WTC11 (cell line): ENCODE measurements around the gene ACBD6. TPM values are rescaled to one million over a fixed set of nuclear protein-coding genes. Genes with fewer than 3 reads are reported as not detected.

Experiments
- ATAC-seq: fragments of 200-7000 bp; cut with Tn5 transposase; 2 replicates; pipeline ENCODE4 v1.10.0; 2021; ENCODE audit warnings: mild to moderate bottlenecking, moderate library complexity
- CTCF ChIA-PET: fragments of 300-600 bp; sonication (Branson Sonifier 250); formaldehyde crosslinking; loops from one replicate; lab custom pipeline; 2021; ENCODE audit warnings: antibody characterized with exemption; lab: Charles Lee
- POLR2A ChIA-PET: fragments of 350-600 bp; sonication (Branson Sonifier 250); formaldehyde crosslinking; loops from one replicate; lab custom pipeline; 2021; ENCODE audit warnings: antibody characterized with exemption; lab: Charles Lee
- DNase-seq: peaks from one replicate; pipeline ENCODE4 v3.0.0; 2021; ENCODE audit warnings: low spot score
- H3K27ac Mint-ChIP-seq: 2 replicates; pipeline ENCODE4 v1.8.0; 2021; ENCODE audit warnings: mixed read lengths
- H3K27me3 Mint-ChIP-seq: 2 replicates; pipeline ENCODE4 v1.8.0; 2021; ENCODE audit warnings: low read depth, mild to moderate bottlenecking, moderate library complexity, mixed read lengths
- H3K36me3 Mint-ChIP-seq: 2 replicates; pipeline ENCODE4 v1.8.0; 2021; ENCODE audit warnings: mixed read lengths
- H3K4me1 Mint-ChIP-seq: 2 replicates; pipeline ENCODE4 v1.8.0; 2022; ENCODE audit warnings: mixed read lengths
- H3K4me3 Mint-ChIP-seq: 2 replicates; pipeline ENCODE4 v1.8.0; 2021; ENCODE audit warnings: mild to moderate bottlenecking, moderate library complexity, mixed read lengths
- H3K9me3 Mint-ChIP-seq: 2 replicates; pipeline ENCODE4 v1.8.0; 2021; ENCODE audit warnings: mixed read lengths
- ARID4B ChIP-seq: sonication (generic); formaldehyde crosslinking; IDR thresholded peaks from 2 replicates; pipeline ENCODE4 v1.8.0; 2023; ENCODE audit warnings: missing genetic modification reagents, mild to moderate bottlenecking, borderline replicate concordance
- CREM ChIP-seq: sonication (generic); formaldehyde crosslinking; IDR thresholded peaks from 2 replicates; pipeline ENCODE4 v1.8.1; 2022; ENCODE audit warnings: mild to moderate bottlenecking, missing genetic modification reagents, moderate library complexity
- ELF4 ChIP-seq: sonication (generic); formaldehyde crosslinking; IDR thresholded peaks from 2 replicates; pipeline ENCODE4 v1.8.1; 2022; ENCODE audit warnings: low read depth, mild to moderate bottlenecking, moderate library complexity, missing genetic modification reagents
- IRF2 ChIP-seq: sonication (generic); formaldehyde crosslinking; IDR thresholded peaks from 2 replicates; pipeline ENCODE4 v1.8.0; 2022; ENCODE audit warnings: low read depth, missing genetic modification reagents, borderline replicate concordance
- NR1H2 ChIP-seq: sonication (generic); formaldehyde crosslinking; IDR thresholded peaks from 2 replicates; pipeline ENCODE4 v1.9.0; 2021; ENCODE audit warnings: mild to moderate bottlenecking, moderate library complexity, missing genetic modification reagents
- OVOL2 ChIP-seq: fragments of 250-450 bp; sonication (Bioruptor Pico); IDR thresholded peaks from 2 replicates; pipeline ENCODE4 v1.9.0; 2021; ENCODE audit warnings: mild to moderate bottlenecking, borderline replicate concordance
- SMAD3 ChIP-seq: sonication (generic); formaldehyde crosslinking; IDR thresholded peaks from 2 replicates; pipeline ENCODE4 v1.8.0; 2022; ENCODE audit warnings: missing genetic modification reagents, mild to moderate bottlenecking, borderline replicate concordance
- SOX15 ChIP-seq: fragments of 250-450 bp; sonication (Bioruptor Pico); IDR thresholded peaks from 2 replicates; pipeline ENCODE4 v1.9.0; 2021; ENCODE audit warnings: mild to moderate bottlenecking
- ZBTB21 ChIP-seq: sonication (generic); formaldehyde crosslinking; IDR thresholded peaks from 2 replicates; pipeline ENCODE4 v1.8.1; 2023; ENCODE audit warnings: mild to moderate bottlenecking, missing genetic modification reagents, borderline replicate concordance
- ZNF138 ChIP-seq: sonication (generic); formaldehyde crosslinking; conservative IDR thresholded peaks from 2 replicates; pipeline ENCODE4 v1.8.1; 2022; ENCODE audit warnings: mild to moderate bottlenecking, moderate library complexity, missing genetic modification reagents
- total RNA-seq: library from RNA; stranded (reverse); gene quantifications from 3 replicates; pipeline ENCODE4 v1.2.3, GENCODE V29; 2021
- TF ChIP-seq, protein P1 (sequence below): sonication (generic); formaldehyde crosslinking; IDR thresholded peaks from 2 replicates; pipeline ENCODE4 v1.8.0; 2022; ENCODE audit warnings: mild to moderate bottlenecking, missing genetic modification reagents
- TF ChIP-seq, protein P2 (sequence below): sonication (generic); formaldehyde crosslinking; IDR thresholded peaks from 2 replicates; pipeline ENCODE4 v1.8.1; 2023; ENCODE audit warnings: mild to moderate bottlenecking, missing genetic modification reagents
- TF ChIP-seq, protein P3 (sequence below): sonication (generic); formaldehyde crosslinking; IDR thresholded peaks from 2 replicates; pipeline ENCODE4 v1.8.1; 2023; ENCODE audit warnings: mild to moderate bottlenecking, missing genetic modification reagents, moderate library complexity

Gene ACBD6
- total RNA-seq, 1 experiment from 2014 or later, result 53.5 TPM

DNA sequence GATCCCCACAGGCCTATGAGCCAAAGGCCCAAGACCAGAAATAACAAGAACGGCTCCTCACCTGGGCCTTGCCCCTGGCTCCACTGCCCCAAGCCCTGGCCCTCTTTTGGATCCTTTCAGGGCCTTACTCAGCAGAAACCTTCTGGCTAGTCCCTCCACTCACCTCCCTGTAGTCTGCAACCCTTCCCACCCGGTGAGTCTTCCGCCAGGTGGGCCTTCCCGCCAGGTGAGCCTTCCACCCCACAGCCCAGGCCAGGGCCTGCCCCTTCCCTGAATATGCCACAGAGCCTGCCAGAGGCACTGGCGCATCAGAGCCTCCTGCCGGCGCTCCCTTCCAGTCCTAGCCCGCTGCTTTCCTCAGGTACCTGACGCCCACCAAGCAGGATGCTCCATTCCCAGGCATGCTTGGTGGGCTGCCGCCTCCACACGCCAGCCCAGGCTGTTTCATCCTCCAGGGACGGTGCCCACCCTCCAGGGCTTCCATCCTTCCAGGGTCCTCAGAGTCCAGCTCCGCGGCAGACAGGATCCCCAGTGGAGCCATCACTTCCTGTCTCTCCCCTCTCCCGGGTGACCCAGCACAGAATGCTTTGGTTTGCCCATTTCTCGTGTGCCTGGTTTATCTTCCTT lies 251.4 kb downstream of the ACBD6 start (continued):
- TF ChIP-seq, protein P1, sequence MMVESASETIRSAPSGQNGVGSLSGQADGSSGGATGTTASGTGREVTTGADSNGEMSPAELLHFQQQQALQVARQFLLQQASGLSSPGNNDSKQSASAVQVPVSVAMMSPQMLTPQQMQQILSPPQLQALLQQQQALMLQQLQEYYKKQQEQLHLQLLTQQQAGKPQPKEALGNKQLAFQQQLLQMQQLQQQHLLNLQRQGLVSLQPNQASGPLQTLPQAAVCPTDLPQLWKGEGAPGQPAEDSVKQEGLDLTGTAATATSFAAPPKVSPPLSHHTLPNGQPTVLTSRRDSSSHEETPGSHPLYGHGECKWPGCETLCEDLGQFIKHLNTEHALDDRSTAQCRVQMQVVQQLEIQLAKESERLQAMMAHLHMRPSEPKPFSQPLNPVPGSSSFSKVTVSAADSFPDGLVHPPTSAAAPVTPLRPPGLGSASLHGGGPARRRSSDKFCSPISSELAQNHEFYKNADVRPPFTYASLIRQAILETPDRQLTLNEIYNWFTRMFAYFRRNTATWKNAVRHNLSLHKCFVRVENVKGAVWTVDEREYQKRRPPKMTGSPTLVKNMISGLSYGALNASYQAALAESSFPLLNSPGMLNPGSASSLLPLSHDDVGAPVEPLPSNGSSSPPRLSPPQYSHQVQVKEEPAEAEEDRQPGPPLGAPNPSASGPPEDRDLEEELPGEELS (CRISPR knock-in tag), result no peak
- TF ChIP-seq, protein P2, sequence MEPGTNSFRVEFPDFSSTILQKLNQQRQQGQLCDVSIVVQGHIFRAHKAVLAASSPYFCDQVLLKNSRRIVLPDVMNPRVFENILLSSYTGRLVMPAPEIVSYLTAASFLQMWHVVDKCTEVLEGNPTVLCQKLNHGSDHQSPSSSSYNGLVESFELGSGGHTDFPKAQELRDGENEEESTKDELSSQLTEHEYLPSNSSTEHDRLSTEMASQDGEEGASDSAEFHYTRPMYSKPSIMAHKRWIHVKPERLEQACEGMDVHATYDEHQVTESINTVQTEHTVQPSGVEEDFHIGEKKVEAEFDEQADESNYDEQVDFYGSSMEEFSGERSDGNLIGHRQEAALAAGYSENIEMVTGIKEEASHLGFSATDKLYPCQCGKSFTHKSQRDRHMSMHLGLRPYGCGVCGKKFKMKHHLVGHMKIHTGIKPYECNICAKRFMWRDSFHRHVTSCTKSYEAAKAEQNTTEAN (CRISPR knock-in tag), result no peak
- TF ChIP-seq OVOL2 (CRISPR knock-in tag), result no peak

- peaks cover 50% of the 10 kb centered on the region for H3K4me1 Mint-ChIP-seq
- TF ChIP-seq NR1H2 (CRISPR knock-in tag), result no peak
- no peak for TF ChIP-seq IRF2 (CRISPR knock-in tag)
- TF ChIP-seq ARID4B (CRISPR knock-in tag), result no peak
- TF ChIP-seq ZNF138 (CRISPR knock-in tag), result no peak
- TF ChIP-seq SMAD3 (CRISPR knock-in tag), result no peak
- TF ChIP-seq, protein P1 (CRISPR knock-in tag), result no peak
- TF ChIP-seq, protein P2 (CRISPR knock-in tag), result no peak
- TF ChIP-seq SOX15 (CRISPR knock-in tag), result no peak
- no peak for TF ChIP-seq CREM (CRISPR knock-in tag)
- TF ChIP-seq OVOL2 (CRISPR knock-in tag), result no peak
- TF ChIP-seq, protein P3, sequence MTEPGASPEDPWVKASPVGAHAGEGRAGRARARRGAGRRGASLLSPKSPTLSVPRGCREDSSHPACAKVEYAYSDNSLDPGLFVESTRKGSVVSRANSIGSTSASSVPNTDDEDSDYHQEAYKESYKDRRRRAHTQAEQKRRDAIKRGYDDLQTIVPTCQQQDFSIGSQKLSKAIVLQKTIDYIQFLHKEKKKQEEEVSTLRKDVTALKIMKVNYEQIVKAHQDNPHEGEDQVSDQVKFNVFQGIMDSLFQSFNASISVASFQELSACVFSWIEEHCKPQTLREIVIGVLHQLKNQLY, result no peak
- TF ChIP-seq ELF4, result no peak
- no peak for TF ChIP-seq ZBTB21 (CRISPR knock-in tag)
- ATAC-seq (no peak), DNase-seq (no peak)
- no peak overlapping the region for H3K4me3 Mint-ChIP-seq
- H3K9me3 Mint-ChIP-seq, result no peaks in the 10 kb centered on the region
- H3K36me3 Mint-ChIP-seq, result no peaks in the 10 kb centered on the region
- ChIA-PET POLR2A (no interaction called here), CTCF (interaction anchor here (1.3 to 2.6 kb wide), 5 partner anchors 9 to 62 kb away, joined by 4 to 20 read pairs (median 5); no protein-coding TSS in a partner anchor)
- no peak overlapping the region for H3K27ac Mint-ChIP-seq
- H3K27me3 Mint-ChIP-seq, result no peaks in the 10 kb centered on the region
Measured at GRCh38 chr1:180250499-180250770, 251.9 kb downstream of the ACBD6 start.
